ENCODE measurements around the gene GOPC.

GOPC gene

DNA sequence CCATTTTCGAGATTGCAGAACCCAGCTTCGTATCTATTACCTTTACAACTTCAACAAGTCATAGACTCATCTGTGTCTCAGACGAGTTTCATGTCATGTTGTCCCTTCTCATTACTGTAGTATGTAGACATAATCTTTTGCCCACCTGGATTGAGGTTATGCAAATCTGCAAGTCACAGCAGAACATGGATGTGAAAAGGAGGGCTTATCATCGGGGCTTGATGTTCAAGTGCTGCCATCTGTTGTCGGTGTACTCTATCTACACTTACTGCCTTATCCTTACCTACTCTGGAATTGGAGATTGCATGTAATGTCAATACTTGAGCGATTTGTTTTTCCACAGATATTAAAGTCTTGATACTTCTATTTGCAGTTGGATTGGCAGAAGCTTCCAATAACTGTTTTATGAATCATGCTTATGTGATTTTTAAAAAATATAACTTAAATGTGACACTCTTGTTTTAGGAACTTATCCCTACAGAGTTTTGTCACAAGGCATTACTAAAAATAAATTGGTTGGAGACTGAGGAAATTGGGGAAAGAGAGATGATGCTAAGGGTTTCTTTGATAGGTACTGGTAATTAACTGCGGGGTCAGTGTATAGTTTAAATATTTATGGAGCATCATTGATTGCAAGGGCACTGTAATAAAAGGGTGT, 3.0 kb upstream of the GOPC start:
- no peak overlapping the region for H3K4me3 ChIP-seq (ENCODE audit: low read depth, low read length)
- TF ChIP-seq, protein P1, sequence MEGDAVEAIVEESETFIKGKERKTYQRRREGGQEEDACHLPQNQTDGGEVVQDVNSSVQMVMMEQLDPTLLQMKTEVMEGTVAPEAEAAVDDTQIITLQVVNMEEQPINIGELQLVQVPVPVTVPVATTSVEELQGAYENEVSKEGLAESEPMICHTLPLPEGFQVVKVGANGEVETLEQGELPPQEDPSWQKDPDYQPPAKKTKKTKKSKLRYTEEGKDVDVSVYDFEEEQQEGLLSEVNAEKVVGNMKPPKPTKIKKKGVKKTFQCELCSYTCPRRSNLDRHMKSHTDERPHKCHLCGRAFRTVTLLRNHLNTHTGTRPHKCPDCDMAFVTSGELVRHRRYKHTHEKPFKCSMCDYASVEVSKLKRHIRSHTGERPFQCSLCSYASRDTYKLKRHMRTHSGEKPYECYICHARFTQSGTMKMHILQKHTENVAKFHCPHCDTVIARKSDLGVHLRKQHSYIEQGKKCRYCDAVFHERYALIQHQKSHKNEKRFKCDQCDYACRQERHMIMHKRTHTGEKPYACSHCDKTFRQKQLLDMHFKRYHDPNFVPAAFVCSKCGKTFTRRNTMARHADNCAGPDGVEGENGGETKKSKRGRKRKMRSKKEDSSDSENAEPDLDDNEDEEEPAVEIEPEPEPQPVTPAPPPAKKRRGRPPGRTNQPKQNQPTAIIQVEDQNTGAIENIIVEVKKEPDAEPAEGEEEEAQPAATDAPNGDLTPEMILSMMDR (IDR thresholded peaks at IDR 0.05; ENCODE audit: low read depth, low read length), result peak; percentile 71

DNA sequence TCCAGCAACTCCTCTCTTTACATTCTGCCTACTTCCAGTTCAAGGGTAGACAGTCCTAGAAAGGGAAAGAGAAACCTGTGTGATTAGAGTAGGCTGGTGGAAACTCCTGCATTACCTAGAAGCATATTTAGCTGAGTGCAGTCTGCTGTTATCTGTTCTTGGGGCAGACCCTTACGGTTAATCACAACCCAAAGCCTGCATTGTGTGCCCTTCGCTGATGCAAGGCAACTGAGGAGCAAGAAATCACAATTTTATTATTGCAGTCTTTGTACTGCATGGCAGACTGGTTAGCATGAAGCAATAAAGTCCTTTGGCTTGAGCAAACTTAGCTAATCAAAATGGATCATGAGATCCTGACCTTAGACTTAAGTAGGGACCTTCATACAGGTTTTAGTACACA, 1.5 kb upstream of the GOPC start:
- TF ChIP-seq, protein P1 (IDR thresholded peaks at IDR 0.05; ENCODE audit: low read depth, low read length), result no peak
- no peak overlapping the region for H3K4me3 ChIP-seq (ENCODE audit: low read depth, low read length)

DNA sequence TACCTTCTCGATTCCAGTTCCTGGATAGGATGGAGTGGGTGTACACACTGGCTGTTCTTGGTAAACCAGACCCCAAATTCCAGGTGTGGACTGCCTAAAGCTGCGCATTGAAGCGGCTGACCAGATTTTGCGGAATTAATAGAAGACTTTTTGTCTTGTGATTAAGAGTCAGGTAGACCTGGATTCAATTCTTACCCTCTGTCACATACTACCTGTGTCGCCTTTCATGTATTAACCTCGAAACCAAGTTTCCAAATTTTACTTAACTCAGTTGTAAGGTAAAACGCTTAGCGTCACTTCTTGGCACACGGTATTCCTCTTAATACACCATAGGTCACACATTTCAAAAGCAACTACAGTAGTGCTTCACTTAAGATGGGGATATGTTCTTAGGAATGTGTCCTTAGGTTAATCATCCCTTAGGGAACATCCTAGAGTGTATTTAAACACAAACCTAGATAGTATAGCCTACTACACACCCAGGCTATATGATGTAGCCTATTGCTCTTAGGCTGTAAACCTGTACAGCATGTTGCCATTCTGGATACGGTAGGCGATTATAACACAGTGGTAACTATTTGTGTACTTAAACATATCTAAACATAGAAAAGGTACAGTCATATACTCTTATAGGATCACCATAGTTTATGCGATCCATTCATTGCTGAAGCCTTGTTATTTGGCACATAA, 733 bp upstream of the GOPC start:
- TF ChIP-seq, protein P1 (IDR thresholded peaks at IDR 0.05; ENCODE audit: low read depth, low read length), result no peak
- H3K4me3 ChIP-seq (ENCODE audit: low read depth, low read length), result peak overlapping the region; percentile 81

- peak overlapping the region; percentile 81 for H3K4me3 ChIP-seq (ENCODE audit: low read depth, low read length)
- TF ChIP-seq, protein P1 (IDR thresholded peaks at IDR 0.05; ENCODE audit: low read depth, low read length), result no peak
Observed at GRCh38 chr6:117601811-117602150, 530 bp downstream of the GOPC start.

- TF ChIP-seq, protein P1 (IDR thresholded peaks at IDR 0.05; ENCODE audit: low read depth, low read length), result no peak
- peak overlapping the region; percentile 81 for H3K4me3 ChIP-seq (ENCODE audit: low read depth, low read length)
Observed at GRCh38 chr6:117600008-117600743, 2.1 kb downstream of the GOPC start.

GRCh38 chr6:117597755-117598154, 4.6 kb downstream of the GOPC start:
- no peak overlapping the region for H3K4me3 ChIP-seq (ENCODE audit: low read depth, low read length)
- TF ChIP-seq, protein P1 (IDR thresholded peaks at IDR 0.05; ENCODE audit: low read depth, low read length), result no peak

All from WI38 (cell line).